MCF 10A (cell line): ENCODE data around the gene TMEM45A. TPM values are rescaled to one million over a fixed set of nuclear protein-coding genes. Genes with fewer than 3 reads are reported as not detected.

ENCODE experiments used
- BruUV-seq: library from RNA; stranded (reverse); fragments of 400-500 nt; replicated peaks from 2 replicates; lab custom pipeline; 2021; lab: Mats Ljungman, UMichigan
- CTCF ChIA-PET: fragments of 300-600 bp; sonication (Branson Sonifier 250); formaldehyde crosslinking; extraction: SDS; loops from one replicate; lab custom pipeline; 2021; ENCODE audit warnings: antibody characterized with exemption, inconsistent platforms; lab: Yijun Ruan, JAX
- POLR2A ChIA-PET: fragments of 300-600, 350-650 bp; sonication (Branson Sonifier 250); formaldehyde crosslinking; extraction: SDS; loops from one replicate; lab custom pipeline; 2020; ENCODE audit warnings: antibody characterized with exemption, inconsistent platforms; lab: Yijun Ruan, JAX
- DNase-seq: peaks from one replicate; pipeline ENCODE4 v3.0.0-alpha.2; 2018; ENCODE audit not compliant: unreplicated experiment
- H3K27ac Mint-ChIP-seq: one replicate; pipeline ENCODE4 v1.8.0; 2022; ENCODE audit warnings: mild to moderate bottlenecking, low read depth, mixed read lengths; ENCODE audit not compliant: unreplicated experiment
- H3K27me3 Mint-ChIP-seq: one replicate; pipeline ENCODE4 v1.8.0; 2022; ENCODE audit warnings: mixed read lengths; ENCODE audit not compliant: insufficient read depth, unreplicated experiment
- H3K36me3 Mint-ChIP-seq: one replicate; pipeline ENCODE4 v1.8.0; 2022; ENCODE audit warnings: mild to moderate bottlenecking, moderate library complexity, mixed read lengths; ENCODE audit not compliant: insufficient read depth, unreplicated experiment
- H3K4me1 Mint-ChIP-seq: one replicate; pipeline ENCODE4 v1.8.0; 2022; ENCODE audit warnings: mixed read lengths; ENCODE audit not compliant: insufficient read depth, unreplicated experiment
- H3K4me3 Mint-ChIP-seq: one replicate; pipeline ENCODE4 v1.8.0; 2022; ENCODE audit warnings: mild to moderate bottlenecking, moderate library complexity, mixed read lengths; ENCODE audit not compliant: unreplicated experiment
- H3K9me3 Mint-ChIP-seq: one replicate; pipeline ENCODE4 v1.8.0; 2022; ENCODE audit warnings: mixed read lengths; ENCODE audit not compliant: unreplicated experiment
- CTCF ChIP-seq: fragments of 200-600 bp; IDR thresholded peaks from one replicate; pipeline ENCODE4 v1.8.0; 2022; ENCODE audit warnings: antibody characterized with exemption, mild to moderate bottlenecking; ENCODE audit not compliant: unreplicated experiment
- intact Hi-C: fragments of 100-400 bp; cut with micrococcal nuclease; formaldehyde crosslinking; loops from 2 replicates; pipeline ENCODE4 v1.14.1; 2022
- total RNA-seq: library from RNA; stranded (reverse); gene quantifications from 2 replicates; pipeline ENCODE4 v1.2.3, GENCODE V29; 2022

Gene TMEM45A
- total RNA-seq, 1 experiment from 2014 or later: 4.1 TPM

- TF ChIP-seq CTCF: no peak
- Mint-ChIP-seq H3K36me3 (no peaks in the 10 kb centered on the region), H3K4me3 (no peak overlapping the region), H3K4me1 (no peaks in the 10 kb centered on the region), H3K9me3 (no peaks in the 10 kb centered on the region), H3K27ac (no peak overlapping the region), H3K27me3 (no peaks in the 10 kb centered on the region)
- intact Hi-C loops: no loop called here
- POLR2A ChIA-PET: no interaction called here
- DNase-seq: no peak
- CTCF ChIA-PET: interaction anchor here (14.6 kb wide), 1 partner anchor 131 kb away, joined by 405 read pairs; no protein-coding TSS in a partner anchor
- BruUV-seq: no TSS peak
Observed at GRCh38 chr3:100457811-100458210, 34.6 kb upstream of the TMEM45A start.

GRCh38 chr3:100458814-100459213 lies 33.6 kb upstream of the TMEM45A start:
- ChIA-PET POLR2A (no interaction called here), CTCF (interaction anchor here (0.5 to 14.6 kb wide), 4 partner anchors 10 to 162 kb away, joined by 3 to 405 read pairs (median 3); no protein-coding TSS in a partner anchor)
- Mint-ChIP-seq H3K4me3 (no peak overlapping the region), H3K27ac (no peak overlapping the region), H3K4me1 (peaks cover 9% of the 10 kb centered on the region), H3K27me3 (no peaks in the 10 kb centered on the region), H3K9me3 (no peaks in the 10 kb centered on the region), H3K36me3 (no peaks in the 10 kb centered on the region)
- BruUV-seq: no TSS peak
- TF ChIP-seq CTCF: no peak
- intact Hi-C loops: no loop called here
- DNase-seq: no peak

GRCh38 chr3:100463002-100463401 lies 29.4 kb upstream of the TMEM45A start:
- DNase-seq: peak; percentile 79
- intact Hi-C loops: loop anchor here (1.0 kb wide), 6 partner anchors 127 to 733 kb away; no protein-coding TSS in a partner anchor
- Mint-ChIP-seq H3K9me3 (no peaks in the 10 kb centered on the region), H3K4me1 (peaks cover 9% of the 10 kb centered on the region), H3K27me3 (no peaks in the 10 kb centered on the region), H3K36me3 (no peaks in the 10 kb centered on the region), H3K4me3 (no peak overlapping the region), H3K27ac (no peak overlapping the region)
- no TSS peak for BruUV-seq
- POLR2A ChIA-PET: interaction anchor here (0.6 to 2.7 kb wide), 8 partner anchors 21 to 247 kb away, joined by 3 to 18 read pairs (median 6); partner anchors contain the start of genes LNP1, TMEM45A and TOMM70
- CTCF ChIA-PET: interaction anchor here (0.5 to 14.6 kb wide), 72 partner anchors 8 to 1022 kb away, joined by 3 to 405 read pairs (median 5); partner anchors contain the start of genes LNP1, TFG and TMEM45A
- peak; percentile 88 for TF ChIP-seq CTCF

- Mint-ChIP-seq H3K4me1 (peaks cover 9% of the 10 kb centered on the region), H3K4me3 (no peak overlapping the region), H3K27me3 (no peaks in the 10 kb centered on the region), H3K27ac (no peak overlapping the region), H3K9me3 (no peaks in the 10 kb centered on the region), H3K36me3 (no peaks in the 10 kb centered on the region)
- intact Hi-C loops: loop anchor here (1.0 kb wide), 6 partner anchors 127 to 733 kb away; no protein-coding TSS in a partner anchor
- ChIA-PET CTCF (interaction anchor here (0.6 to 14.6 kb wide), 54 partner anchors 7 to 1021 kb away, joined by 3 to 405 read pairs (median 5); partner anchors contain the start of genes LNP1 and TFG), POLR2A (interaction anchor here (0.7 to 2.7 kb wide), 7 partner anchors 21 to 247 kb away, joined by 3 to 18 read pairs (median 7); partner anchors contain the start of genes LNP1 and TOMM70)
- no peak for DNase-seq
- no TSS peak for BruUV-seq
- TF ChIP-seq CTCF: no peak
Observed at GRCh38 chr3:100463646-100464155, 28.7 kb upstream of the TMEM45A start.
